Measurements from ENCODE around the gene BIN1. TPM values are rescaled to one million over a fixed set of nuclear protein-coding genes. Genes with fewer than 3 reads are reported as not detected.

Gene BIN1
- polyA plus RNA-seq, 1 of the 3 experiments (the other 2 are of a cell fraction) = 40.3 TPM

GRCh38 chr2:127118467-127118866, 11.5 kb upstream of the BIN1 start:
- peaks cover 3% of the 10 kb centered on the region; the same call in 1 of the 2 replicates for H3K27me3 ChIP-seq (ENCODE audit: insufficient read depth)
- H3K9me3 ChIP-seq = no peaks in the 10 kb centered on the region
- CTCF ChIA-PET = no interaction called here
- H4K20me1 ChIP-seq (ENCODE audit: insufficient read depth) = no peaks in the 10 kb centered on the region
- no peaks in the 10 kb centered on the region for H3K79me2 ChIP-seq (ENCODE audit: insufficient read depth)
- no peaks in the 10 kb centered on the region for H3K4me1 ChIP-seq (ENCODE audit: control insufficient read depth in 1 of 2, insufficient read depth in 2 of 2, low read depth in 1 of 2, low read length in 1 of 2)
- POLR2A ChIA-PET = no interaction called here
- no peaks in the 10 kb centered on the region for H3K36me3 ChIP-seq (replicated peaks in 1 of 2; ENCODE audit: control insufficient read depth in 1 of 2, insufficient read depth in 2 of 2, low read length in 1 of 2)
- no peaks in the 10 kb centered on the region for H3F3A ChIP-seq (replicated peaks; ENCODE audit: insufficient read depth)
- no peaks in the 10 kb centered on the region for H3K9me2 ChIP-seq
- no peak overlapping the region for H3K9ac ChIP-seq
- no peak overlapping the region for H2AFZ ChIP-seq (ENCODE audit: low read depth)
- 81% methylated on average over 6 of the region's 6 CpGs for WGBS (ENCODE audit: low lambda C conversion rate)
- H3K27ac ChIP-seq (ENCODE audit: low read depth in 2 of 2, low read length in 1 of 2) = no peak overlapping the region
- no peak for DNase-seq
- H3K4me2 ChIP-seq = no peak overlapping the region
- no peak overlapping the region for H3K4me3 ChIP-seq (ENCODE audit: low read depth in 2 of 2, low read length in 1 of 2)
- TF ChIP-seq NFIC (IDR thresholded peaks at IDR 0.05; ENCODE audit: borderline replicate concordance) (no peak), REST (IDR thresholded peaks at IDR 0.05; ENCODE audit: low read depth, low read length) (no peak), FOXM1 (IDR thresholded peaks at IDR 0.05; ENCODE audit: low read depth) (no peak), IRF3 (IDR thresholded peaks at IDR 0.05; ENCODE audit: low read depth, low read length) (no peak), ELF1 (IDR thresholded peaks at IDR 0.05) (no peak), RAD21 (IDR thresholded peaks at IDR 0.05; ENCODE audit: low read length) (no peak), RCOR1 (IDR thresholded peaks at IDR 0.05; ENCODE audit: low read length) (no peak), FOXJ3 (CRISPR knock-in tag; IDR thresholded peaks at IDR 0.05) (no peak), CHD2 (IDR thresholded peaks at IDR 0.05; ENCODE audit: low read length, partially characterized antibody) (no peak), POLR2AphosphoS5 (IDR thresholded peaks at IDR 0.05; ENCODE audit: low read depth, low read length) (no peak), CTCF (IDR thresholded peaks at IDR 0.05) (no peak), TCF12 (IDR thresholded peaks at IDR 0.05) (no peak), GATA2 (CRISPR knock-in tag; IDR thresholded peaks at IDR 0.05) (no peak), JUND (IDR thresholded peaks at IDR 0.05) (no peak)
